Keratinocyte (primary cell): ENCODE data around the gene KRT14. TPM values are rescaled to one million over a fixed set of nuclear protein-coding genes. Genes with fewer than 3 reads are reported as not detected.

Experiments used
- DNase-seq: peaks from one replicate; pipeline ENCODE4 v3.0.0-alpha.2; 2011; ENCODE audit warnings: low read depth, missing footprints, low spot score
- FAIRE-seq: peaks from 2 replicates; lab custom pipeline; 2011; peaks lifted over from hg19 to GRCh38; lab: Jason Lieb, UNC
- H2AFZ ChIP-seq: 2 replicates; pipeline ENCODE4 v1.6.0; 2012; ENCODE audit warnings: low read length, control low read depth, inconsistent platforms; ENCODE audit not compliant: control insufficient read depth
- H3K27ac ChIP-seq: 2 replicates; pipeline ENCODE4 v1.5.1; 2011; ENCODE audit warnings: low read length; ENCODE audit not compliant: control insufficient read depth, insufficient read depth
- H3K27me3 ChIP-seq: 3 replicates; pipeline ENCODE4 v1.6.0; 2011; ENCODE audit warnings: low read length; ENCODE audit not compliant: control insufficient read depth, insufficient read depth; ENCODE audit errors: extremely low read depth
- H3K36me3 ChIP-seq, 2 experiments: 2 replicates in 1 of 2; 3 replicates in 1 of 2; pipeline ENCODE4 v1.5.1; 2011; ENCODE audit warnings: low read length in 2 of 2, mild to moderate bottlenecking in 1 of 2; ENCODE audit not compliant: control insufficient read depth in 2 of 2, insufficient read depth in 2 of 2; ENCODE audit errors: extremely low read depth in 1 of 2
- H3K4me1 ChIP-seq: 3 replicates; pipeline ENCODE4 v1.5.1; 2011; ENCODE audit warnings: low read length; ENCODE audit not compliant: control insufficient read depth, insufficient read depth; ENCODE audit errors: extremely low read depth
- H3K4me2 ChIP-seq: 3 replicates; pipeline ENCODE4 v1.6.0; 2011; ENCODE audit warnings: low read depth, low read length; ENCODE audit not compliant: control insufficient read depth, insufficient read depth; ENCODE audit errors: extremely low read depth
- H3K4me3 ChIP-seq, 3 experiments: fragments of 200-600 bp in 1 of 3; sonication (generic) in 1 of 3; 2 replicates in 2 of 3; 3 replicates in 1 of 3; pipeline ENCODE4 v1.5.1; 2011 to 2016; ENCODE audit warnings: low read length in 3 of 3, mild to moderate bottlenecking in 3 of 3, control low read depth in 2 of 3, inconsistent platforms in 1 of 3, low read depth in 1 of 3, mixed read lengths in 1 of 3, mixed run types in 1 of 3, moderate library complexity in 1 of 3; ENCODE audit not compliant: control insufficient read depth in 2 of 3, insufficient read depth in 2 of 3; ENCODE audit errors: extremely low read depth in 1 of 3
- H3K79me2 ChIP-seq: 2 replicates; pipeline ENCODE4 v1.6.0; 2012; ENCODE audit warnings: low read length; ENCODE audit not compliant: control insufficient read depth, insufficient read depth
- H3K9ac ChIP-seq: 3 replicates; pipeline ENCODE4 v1.6.0; 2011; ENCODE audit warnings: low read length; ENCODE audit not compliant: control insufficient read depth, insufficient read depth; ENCODE audit errors: extremely low read depth
- H3K9me1 ChIP-seq: 3 replicates; pipeline ENCODE4 v1.6.0; 2011; ENCODE audit warnings: low read length; ENCODE audit not compliant: control insufficient read depth, insufficient read depth; ENCODE audit errors: extremely low read depth
- H3K9me3 ChIP-seq: 2 replicates; pipeline ENCODE4 v1.5.1; 2012; ENCODE audit warnings: low read depth, low read length; ENCODE audit not compliant: control insufficient read depth
- H4K20me1 ChIP-seq: 3 replicates; pipeline ENCODE4 v1.6.0; 2011; ENCODE audit warnings: low read length; ENCODE audit not compliant: control insufficient read depth, insufficient read depth; ENCODE audit errors: extremely low read depth
- EZH2 ChIP-seq: IDR thresholded peaks from one replicate; pipeline ENCODE4 v1.6.1; 2012; ENCODE audit warnings: inconsistent platforms, mild to moderate bottlenecking, low read length, moderate library complexity
- dilution Hi-C: fragments of 300-500 bp; cut with MboI; formaldehyde crosslinking; loops from one replicate; pipeline ENCODE4 v1.7.0; 2020; ENCODE audit warnings: low sequenced_read_pairs; ENCODE audit not compliant: extremely low pct_ligation_motif_present
- polyA plus RNA-seq, 5 experiments: library from polyadenylated mRNA; depleted of rRNA in 3 of 5; stranded (reverse) in 3 of 5; stranded (forward) in 1 of 5; unstranded in 1 of 5; fragments of >200 nt; gene quantifications; 1 replicate in 1 of 5; 2 replicates in 3 of 5; 3 replicates in 1 of 5; pipeline versions ENCODE4 v1.2.1 to v1.2.3, GENCODE V29; 2011 to 2012; ENCODE audit warnings: missing spikeins in 2 of 5, low read depth in 1 of 5, low replicate concordance in 1 of 5
- TF ChIP-seq, protein P1 (sequence below), 3 experiments: IDR thresholded peaks in 1 of 3; conservative IDR thresholded peaks in 1 of 3; optimal IDR thresholded peaks in 1 of 3; 2 replicates in 2 of 3; 3 replicates in 1 of 3; pipeline versions ENCODE3 to v1.5.1; 2011; ENCODE audit warnings: low read length in 3 of 3, mild to moderate bottlenecking in 3 of 3, moderate library complexity in 2 of 3, control low read depth in 1 of 3, inconsistent platforms in 1 of 3; ENCODE audit not compliant: insufficient read depth in 2 of 3; ENCODE audit errors: extremely low read depth in 1 of 3

KRT14 gene
- polyA plus RNA-seq, 1 donor (not counting 4 experiments of a cell fraction or from before 2014, with no cell fraction given) = 26,041 TPM

DNA sequence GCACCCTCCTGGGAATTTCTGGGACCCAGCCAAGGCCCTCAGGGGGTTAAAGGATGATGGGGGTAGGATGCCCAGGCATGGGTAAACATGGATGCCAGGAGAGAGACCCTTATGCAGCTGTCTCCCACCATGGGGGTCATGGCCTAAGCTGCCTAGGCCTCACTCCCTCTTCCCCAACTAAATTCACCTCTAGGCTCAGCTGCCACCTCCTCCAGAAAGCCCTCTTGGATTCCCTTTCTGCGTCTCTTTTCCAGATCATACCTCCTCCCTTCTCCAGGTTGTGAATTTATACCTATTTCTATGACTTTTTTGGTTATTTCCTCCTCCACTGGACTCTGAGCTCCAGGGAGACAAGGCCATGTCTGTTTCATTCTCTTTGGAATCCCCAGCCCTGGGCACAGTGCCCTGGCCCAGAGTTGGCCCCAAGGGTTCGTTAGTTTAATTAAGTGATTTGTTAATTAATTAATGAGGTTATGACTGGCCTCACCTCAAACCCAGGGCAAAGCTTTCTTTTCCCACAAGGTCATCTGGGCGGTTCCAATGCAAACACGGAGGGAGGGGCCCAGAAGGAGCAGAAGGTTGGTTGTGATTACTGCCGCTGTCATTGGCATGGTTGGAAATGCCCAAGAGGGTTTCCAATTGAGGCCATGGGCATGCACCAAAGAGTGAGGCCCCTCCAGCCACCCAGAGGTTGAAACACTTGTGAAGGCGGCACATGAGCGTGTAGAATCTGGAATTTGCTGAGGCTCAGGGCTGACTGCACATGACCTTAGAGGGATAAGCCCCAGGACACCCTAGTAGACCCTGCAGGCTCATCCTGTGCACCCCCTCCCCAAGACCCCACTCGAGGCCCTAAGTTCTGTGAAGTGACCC is 44.6 kb upstream of the KRT14 start:
- Histone ChIP-seq H2AFZ (no peak overlapping the region), H3K4me2 (no peak overlapping the region), H3K4me3 (no peak overlapping the region), H3K9me3 (no peaks in the 10 kb centered on the region), H3K36me3 (no peaks in the 10 kb centered on the region), H4K20me1 (no peaks in the 10 kb centered on the region), H3K9me1 (no peaks in the 10 kb centered on the region), H3K27ac (no peak overlapping the region), H3K9ac (no peak overlapping the region), H3K4me1 (peaks cover 47% of the 10 kb centered on the region), H3K27me3 (no peaks in the 10 kb centered on the region), H3K79me2 (no peaks in the 10 kb centered on the region)
- FAIRE-seq = no peak
- dilution Hi-C loops = no loop called here
- DNase-seq = no peak
- TF ChIP-seq, protein P1, sequence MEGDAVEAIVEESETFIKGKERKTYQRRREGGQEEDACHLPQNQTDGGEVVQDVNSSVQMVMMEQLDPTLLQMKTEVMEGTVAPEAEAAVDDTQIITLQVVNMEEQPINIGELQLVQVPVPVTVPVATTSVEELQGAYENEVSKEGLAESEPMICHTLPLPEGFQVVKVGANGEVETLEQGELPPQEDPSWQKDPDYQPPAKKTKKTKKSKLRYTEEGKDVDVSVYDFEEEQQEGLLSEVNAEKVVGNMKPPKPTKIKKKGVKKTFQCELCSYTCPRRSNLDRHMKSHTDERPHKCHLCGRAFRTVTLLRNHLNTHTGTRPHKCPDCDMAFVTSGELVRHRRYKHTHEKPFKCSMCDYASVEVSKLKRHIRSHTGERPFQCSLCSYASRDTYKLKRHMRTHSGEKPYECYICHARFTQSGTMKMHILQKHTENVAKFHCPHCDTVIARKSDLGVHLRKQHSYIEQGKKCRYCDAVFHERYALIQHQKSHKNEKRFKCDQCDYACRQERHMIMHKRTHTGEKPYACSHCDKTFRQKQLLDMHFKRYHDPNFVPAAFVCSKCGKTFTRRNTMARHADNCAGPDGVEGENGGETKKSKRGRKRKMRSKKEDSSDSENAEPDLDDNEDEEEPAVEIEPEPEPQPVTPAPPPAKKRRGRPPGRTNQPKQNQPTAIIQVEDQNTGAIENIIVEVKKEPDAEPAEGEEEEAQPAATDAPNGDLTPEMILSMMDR (optimal IDR thresholded peaks at IDR 0.05 in 1 of 3, IDR thresholded peaks at IDR 0.05 in 1 of 3, conservative IDR thresholded peaks at IDR 0.05 in 1 of 3; ENCODE audit: extremely low read depth in 1 of 3, insufficient read depth in 2 of 3, low read length in 3 of 3) = no peak
- no peak for TF ChIP-seq EZH2

DNA sequence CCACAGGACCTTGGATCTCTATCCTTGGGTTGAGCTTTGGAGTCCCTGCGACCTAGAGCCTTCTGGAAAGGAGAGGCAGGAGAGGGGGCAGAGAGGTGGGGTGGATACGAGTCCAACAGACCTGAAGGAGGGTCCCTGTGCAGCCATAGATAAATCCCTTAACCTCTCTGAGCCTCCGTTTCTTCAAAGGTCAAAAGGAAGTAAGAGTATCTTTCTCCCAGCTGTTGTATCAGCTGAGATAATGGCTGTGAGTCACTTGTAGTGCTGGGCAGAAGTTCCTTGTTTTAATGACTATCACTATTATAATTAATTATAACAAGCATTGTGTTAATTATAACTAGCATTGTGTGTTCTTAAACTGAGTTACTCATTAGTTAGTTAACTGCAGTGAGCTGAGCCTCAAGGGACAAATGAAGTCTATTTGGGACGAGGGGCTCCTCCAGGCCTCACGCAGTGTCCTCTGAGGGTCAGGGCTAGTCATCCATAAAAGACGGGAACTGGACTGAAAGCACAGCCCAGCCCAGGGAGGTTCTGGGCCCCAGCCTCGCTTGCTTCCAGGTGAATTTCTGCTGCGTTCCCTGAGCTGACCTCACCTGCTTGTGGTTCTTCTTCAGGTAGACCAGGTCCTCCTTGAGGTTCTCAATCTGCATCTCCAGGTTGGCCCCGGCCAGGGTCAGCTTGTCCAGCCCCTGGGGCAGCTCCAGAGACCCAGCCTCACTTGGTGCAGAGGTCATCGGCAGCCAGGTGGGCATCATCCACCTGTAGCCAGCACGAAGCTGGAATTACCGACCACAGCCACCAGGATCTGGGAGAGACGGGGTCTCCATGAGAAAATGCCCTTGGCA is 43.4 kb upstream of the KRT14 start:
- H4K20me1 ChIP-seq = no peaks in the 10 kb centered on the region
- H2AFZ ChIP-seq = no peak overlapping the region
- no peaks in the 10 kb centered on the region for H3K27me3 ChIP-seq
- H3K4me3 ChIP-seq = no peak overlapping the region
- peaks cover 51% of the 10 kb centered on the region for H3K4me1 ChIP-seq
- TF ChIP-seq EZH2 = no peak
- TF ChIP-seq, protein P1 (optimal IDR thresholded peaks at IDR 0.05 in 1 of 3, IDR thresholded peaks at IDR 0.05 in 1 of 3, conservative IDR thresholded peaks at IDR 0.05 in 1 of 3; ENCODE audit: extremely low read depth in 1 of 3, insufficient read depth in 2 of 3, low read length in 3 of 3) = no peak
- H3K9ac ChIP-seq = peak overlapping the region; percentile 24
- H3K9me1 ChIP-seq = no peaks in the 10 kb centered on the region
- no peaks in the 10 kb centered on the region for H3K36me3 ChIP-seq
- dilution Hi-C loops = no loop called here
- no peak for DNase-seq
- peak overlapping the region; percentile 5 for H3K27ac ChIP-seq
- FAIRE-seq = no peak
- no peaks in the 10 kb centered on the region for H3K9me3 ChIP-seq
- no peaks in the 10 kb centered on the region for H3K79me2 ChIP-seq
- H3K4me2 ChIP-seq = no peak overlapping the region
